Epithelial cell of proximal tubule (primary cell): ENCODE results near the gene MTCH1. TPM values are rescaled to one million over a fixed set of nuclear protein-coding genes. Genes with fewer than 3 reads are reported as not detected.
"Not testable (repeated sequence)": the region's sequence is repeated elsewhere in the genome, so short reads cannot be mapped to it uniquely, and the experiment has no call there.

Experiments
- DNase-seq: peaks from one replicate; pipeline ENCODE4 v3.0.0-alpha.2; 2011; ENCODE audit warnings: low read depth
- H3K4me3 ChIP-seq: 2 replicates; pipeline ENCODE4 v1.5.1; 2011; ENCODE audit warnings: low read depth, mild to moderate bottlenecking, low read length
- total RNA-seq: library from RNA; depleted of rRNA; stranded (reverse); fragments of >200 nt; gene quantifications from 2 replicates; pipeline ENCODE4 v1.2.3, GENCODE V29; 2015
- TF ChIP-seq, protein P1 (sequence below): conservative IDR thresholded peaks from 2 replicates; pipeline ENCODE4 v1.5.1; 2012; ENCODE audit warnings: low read depth, mild to moderate bottlenecking, low read length

Gene MTCH1
- total RNA-seq, 1 donor from 2014 or later = 235 TPM

GRCh38 chr6:36956446-36956820, 29.6 kb downstream of the MTCH1 start:
- TF ChIP-seq, protein P1, sequence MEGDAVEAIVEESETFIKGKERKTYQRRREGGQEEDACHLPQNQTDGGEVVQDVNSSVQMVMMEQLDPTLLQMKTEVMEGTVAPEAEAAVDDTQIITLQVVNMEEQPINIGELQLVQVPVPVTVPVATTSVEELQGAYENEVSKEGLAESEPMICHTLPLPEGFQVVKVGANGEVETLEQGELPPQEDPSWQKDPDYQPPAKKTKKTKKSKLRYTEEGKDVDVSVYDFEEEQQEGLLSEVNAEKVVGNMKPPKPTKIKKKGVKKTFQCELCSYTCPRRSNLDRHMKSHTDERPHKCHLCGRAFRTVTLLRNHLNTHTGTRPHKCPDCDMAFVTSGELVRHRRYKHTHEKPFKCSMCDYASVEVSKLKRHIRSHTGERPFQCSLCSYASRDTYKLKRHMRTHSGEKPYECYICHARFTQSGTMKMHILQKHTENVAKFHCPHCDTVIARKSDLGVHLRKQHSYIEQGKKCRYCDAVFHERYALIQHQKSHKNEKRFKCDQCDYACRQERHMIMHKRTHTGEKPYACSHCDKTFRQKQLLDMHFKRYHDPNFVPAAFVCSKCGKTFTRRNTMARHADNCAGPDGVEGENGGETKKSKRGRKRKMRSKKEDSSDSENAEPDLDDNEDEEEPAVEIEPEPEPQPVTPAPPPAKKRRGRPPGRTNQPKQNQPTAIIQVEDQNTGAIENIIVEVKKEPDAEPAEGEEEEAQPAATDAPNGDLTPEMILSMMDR = no peak
- no peak for DNase-seq
- H3K4me3 ChIP-seq = no peak overlapping the region

GRCh38 chr6:36955671-36956445, 30.1 kb downstream of the MTCH1 start:
- no peak for DNase-seq
- no peak overlapping the region for H3K4me3 ChIP-seq
- TF ChIP-seq, protein P1 = no peak

DNA sequence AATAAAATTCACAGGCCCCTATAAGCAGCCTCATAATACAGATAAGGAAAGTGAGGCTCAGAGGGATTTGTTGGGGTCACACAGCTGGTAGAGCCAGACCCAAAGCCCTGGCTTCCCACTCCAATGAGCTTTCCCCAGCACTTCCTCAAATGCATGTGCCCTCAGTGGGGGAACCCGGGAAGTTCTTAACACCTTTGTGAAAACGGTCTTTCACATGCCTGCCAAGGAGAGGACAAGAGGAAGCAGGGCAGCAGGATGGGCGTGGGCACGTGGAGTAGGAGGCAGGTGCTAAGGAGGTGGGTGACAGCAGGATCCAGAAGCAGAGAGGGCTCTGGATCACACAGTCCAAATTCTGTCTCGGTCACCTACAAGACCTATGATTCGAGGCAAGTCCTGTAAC, 30.9 kb downstream of the MTCH1 start:
- no peak for DNase-seq
- H3K4me3 ChIP-seq = no peak overlapping the region
- TF ChIP-seq, protein P1 = no peak

GRCh38 chr6:36954262-36954931, 31.6 kb downstream of the MTCH1 start, which contains the start of gene PI16:
PI16 (plus strand) TSS chr6:36954738; CDS start chr6:36954761, 23 bp downstream.
- TF ChIP-seq, protein P1 = no peak
- no peak within 1 kb of the TSS for H3K4me3 ChIP-seq
- DNase-seq = no peak

- TF ChIP-seq, protein P1 = no peak
- DNase-seq = no peak
- H3K4me3 ChIP-seq = no peak overlapping the region
Measured at GRCh38 chr6:36953931-36954261, 32.1 kb downstream of the MTCH1 start.

GRCh38 chr6:36949636-36950035, 36.4 kb downstream of the MTCH1 start:
- TF ChIP-seq, protein P1 = no peak
- H3K4me3 ChIP-seq = no peak overlapping the region
- no peak for DNase-seq

DNA sequence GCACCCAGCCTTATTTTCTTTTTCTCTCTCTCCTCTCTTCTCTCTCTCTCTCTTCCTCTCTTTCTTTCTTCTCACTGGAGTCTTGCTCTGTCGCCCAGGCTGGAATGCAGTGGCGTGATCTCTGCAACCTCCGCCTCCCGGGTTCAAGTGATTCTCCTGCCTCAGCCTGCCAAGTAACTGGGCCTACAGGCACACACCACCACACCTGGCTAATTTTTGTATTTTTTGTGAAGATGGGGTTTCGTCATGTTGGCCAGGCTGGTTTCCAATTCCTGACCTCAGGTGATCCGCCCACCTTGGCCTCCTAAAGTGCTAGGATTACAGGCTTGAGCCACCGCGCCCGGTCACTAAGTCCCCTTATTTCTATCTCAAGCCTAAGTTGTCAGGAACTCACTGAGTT, 36.9 kb downstream of the MTCH1 start:
- DNase-seq = not testable (repeated sequence)

More for the DNA sequence above, 36.9 kb downstream of the MTCH1 start:
- not testable (repeated sequence) for H3K4me3 ChIP-seq
